Measurements from ENCODE around the gene PRPS1. TPM values are rescaled to one million over a fixed set of nuclear protein-coding genes. Genes with fewer than 3 reads are reported as not detected.

Gene PRPS1
- total and polyA plus RNA-seq, 4 donors: 13.3 to 32.2 (median 26.1) TPM

DNA sequence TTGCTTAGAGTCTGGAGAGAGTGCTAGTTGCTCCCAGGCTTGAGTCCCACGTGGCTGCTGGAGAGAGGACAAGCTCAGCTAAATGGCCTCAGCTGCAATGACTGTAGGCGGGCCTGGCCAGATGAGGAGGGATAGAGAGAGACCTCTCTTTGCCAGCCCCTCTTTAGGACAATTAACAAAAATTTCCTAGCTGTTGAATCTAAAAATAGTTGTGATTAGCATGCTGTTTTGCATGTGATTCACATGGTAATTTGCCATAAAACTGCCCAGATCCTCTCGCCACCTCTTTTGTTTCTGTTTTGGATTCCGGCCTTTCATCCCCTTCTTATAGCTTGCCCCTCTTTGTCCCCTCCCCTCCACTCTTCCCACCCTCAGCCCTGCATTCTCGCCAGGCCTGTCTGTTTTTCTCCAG lies 28.9 kb upstream of the PRPS1 start:
- Histone ChIP-seq H3K9me3 (ENCODE audit: control insufficient read depth in 4 of 4, low read length in 3 of 4) (no peaks in the 10 kb centered on the region), H3K36me3 (ENCODE audit: control insufficient read depth in 4 of 4, insufficient read depth in 3 of 4, low read depth in 1 of 4, low read length in 3 of 4) (no peaks in the 10 kb centered on the region), H3K27ac (ENCODE audit: low read depth in 1 of 2, low read length in 2 of 2) (no peak overlapping the region), H3K27me3 (ENCODE audit: control insufficient read depth in 4 of 4, insufficient read depth in 4 of 4, low read length in 3 of 4) (peaks cover 0 to 3% (median 0%) of the 10 kb centered on the region in 4 donors), H3K4me3 (ENCODE audit: low read depth in 1 of 3, low read length in 3 of 3) (no peak overlapping the region), H3K4me1 (ENCODE audit: control insufficient read depth in 4 of 4, insufficient read depth in 4 of 4, low read length in 3 of 4) (no peaks in the 10 kb centered on the region), H3K9ac (ENCODE audit: low read depth in 1 of 2, low read length in 2 of 2) (no peak overlapping the region)
- DNase-seq (ENCODE audit: low spot score): no peak
- TF ChIP-seq HNF4G (IDR thresholded peaks at IDR 0.05) (no peak), RAD21 (IDR thresholded peaks at IDR 0.05) (no peak), FOXA2 (IDR thresholded peaks at IDR 0.05) (no peak), JUND (IDR thresholded peaks at IDR 0.05) (no peak), EGR1 (IDR thresholded peaks at IDR 0.05; ENCODE audit: low read depth in 2 of 2) (no peak)
- TF ChIP-seq, protein P1, sequence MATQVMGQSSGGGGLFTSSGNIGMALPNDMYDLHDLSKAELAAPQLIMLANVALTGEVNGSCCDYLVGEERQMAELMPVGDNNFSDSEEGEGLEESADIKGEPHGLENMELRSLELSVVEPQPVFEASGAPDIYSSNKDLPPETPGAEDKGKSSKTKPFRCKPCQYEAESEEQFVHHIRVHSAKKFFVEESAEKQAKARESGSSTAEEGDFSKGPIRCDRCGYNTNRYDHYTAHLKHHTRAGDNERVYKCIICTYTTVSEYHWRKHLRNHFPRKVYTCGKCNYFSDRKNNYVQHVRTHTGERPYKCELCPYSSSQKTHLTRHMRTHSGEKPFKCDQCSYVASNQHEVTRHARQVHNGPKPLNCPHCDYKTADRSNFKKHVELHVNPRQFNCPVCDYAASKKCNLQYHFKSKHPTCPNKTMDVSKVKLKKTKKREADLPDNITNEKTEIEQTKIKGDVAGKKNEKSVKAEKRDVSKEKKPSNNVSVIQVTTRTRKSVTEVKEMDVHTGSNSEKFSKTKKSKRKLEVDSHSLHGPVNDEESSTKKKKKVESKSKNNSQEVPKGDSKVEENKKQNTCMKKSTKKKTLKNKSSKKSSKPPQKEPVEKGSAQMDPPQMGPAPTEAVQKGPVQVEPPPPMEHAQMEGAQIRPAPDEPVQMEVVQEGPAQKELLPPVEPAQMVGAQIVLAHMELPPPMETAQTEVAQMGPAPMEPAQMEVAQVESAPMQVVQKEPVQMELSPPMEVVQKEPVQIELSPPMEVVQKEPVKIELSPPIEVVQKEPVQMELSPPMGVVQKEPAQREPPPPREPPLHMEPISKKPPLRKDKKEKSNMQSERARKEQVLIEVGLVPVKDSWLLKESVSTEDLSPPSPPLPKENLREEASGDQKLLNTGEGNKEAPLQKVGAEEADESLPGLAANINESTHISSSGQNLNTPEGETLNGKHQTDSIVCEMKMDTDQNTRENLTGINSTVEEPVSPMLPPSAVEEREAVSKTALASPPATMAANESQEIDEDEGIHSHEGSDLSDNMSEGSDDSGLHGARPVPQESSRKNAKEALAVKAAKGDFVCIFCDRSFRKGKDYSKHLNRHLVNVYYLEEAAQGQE (IDR thresholded peaks at IDR 0.05): no peak
- TF ChIP-seq, protein P2, sequence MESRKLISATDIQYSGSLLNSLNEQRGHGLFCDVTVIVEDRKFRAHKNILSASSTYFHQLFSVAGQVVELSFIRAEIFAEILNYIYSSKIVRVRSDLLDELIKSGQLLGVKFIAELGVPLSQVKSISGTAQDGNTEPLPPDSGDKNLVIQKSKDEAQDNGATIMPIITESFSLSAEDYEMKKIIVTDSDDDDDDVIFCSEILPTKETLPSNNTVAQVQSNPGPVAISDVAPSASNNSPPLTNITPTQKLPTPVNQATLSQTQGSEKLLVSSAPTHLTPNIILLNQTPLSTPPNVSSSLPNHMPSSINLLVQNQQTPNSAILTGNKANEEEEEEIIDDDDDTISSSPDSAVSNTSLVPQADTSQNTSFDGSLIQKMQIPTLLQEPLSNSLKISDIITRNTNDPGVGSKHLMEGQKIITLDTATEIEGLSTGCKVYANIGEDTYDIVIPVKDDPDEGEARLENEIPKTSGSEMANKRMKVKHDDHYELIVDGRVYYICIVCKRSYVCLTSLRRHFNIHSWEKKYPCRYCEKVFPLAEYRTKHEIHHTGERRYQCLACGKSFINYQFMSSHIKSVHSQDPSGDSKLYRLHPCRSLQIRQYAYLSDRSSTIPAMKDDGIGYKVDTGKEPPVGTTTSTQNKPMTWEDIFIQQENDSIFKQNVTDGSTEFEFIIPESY (IDR thresholded peaks at IDR 0.05): no peak
- TF ChIP-seq, protein P3, sequence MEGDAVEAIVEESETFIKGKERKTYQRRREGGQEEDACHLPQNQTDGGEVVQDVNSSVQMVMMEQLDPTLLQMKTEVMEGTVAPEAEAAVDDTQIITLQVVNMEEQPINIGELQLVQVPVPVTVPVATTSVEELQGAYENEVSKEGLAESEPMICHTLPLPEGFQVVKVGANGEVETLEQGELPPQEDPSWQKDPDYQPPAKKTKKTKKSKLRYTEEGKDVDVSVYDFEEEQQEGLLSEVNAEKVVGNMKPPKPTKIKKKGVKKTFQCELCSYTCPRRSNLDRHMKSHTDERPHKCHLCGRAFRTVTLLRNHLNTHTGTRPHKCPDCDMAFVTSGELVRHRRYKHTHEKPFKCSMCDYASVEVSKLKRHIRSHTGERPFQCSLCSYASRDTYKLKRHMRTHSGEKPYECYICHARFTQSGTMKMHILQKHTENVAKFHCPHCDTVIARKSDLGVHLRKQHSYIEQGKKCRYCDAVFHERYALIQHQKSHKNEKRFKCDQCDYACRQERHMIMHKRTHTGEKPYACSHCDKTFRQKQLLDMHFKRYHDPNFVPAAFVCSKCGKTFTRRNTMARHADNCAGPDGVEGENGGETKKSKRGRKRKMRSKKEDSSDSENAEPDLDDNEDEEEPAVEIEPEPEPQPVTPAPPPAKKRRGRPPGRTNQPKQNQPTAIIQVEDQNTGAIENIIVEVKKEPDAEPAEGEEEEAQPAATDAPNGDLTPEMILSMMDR (IDR thresholded peaks at IDR 0.05; ENCODE audit: low read depth, low read length, missing input control): no peak
- 70% methylated on average over 5 of the region's 5 CpGs for WGBS

DNA sequence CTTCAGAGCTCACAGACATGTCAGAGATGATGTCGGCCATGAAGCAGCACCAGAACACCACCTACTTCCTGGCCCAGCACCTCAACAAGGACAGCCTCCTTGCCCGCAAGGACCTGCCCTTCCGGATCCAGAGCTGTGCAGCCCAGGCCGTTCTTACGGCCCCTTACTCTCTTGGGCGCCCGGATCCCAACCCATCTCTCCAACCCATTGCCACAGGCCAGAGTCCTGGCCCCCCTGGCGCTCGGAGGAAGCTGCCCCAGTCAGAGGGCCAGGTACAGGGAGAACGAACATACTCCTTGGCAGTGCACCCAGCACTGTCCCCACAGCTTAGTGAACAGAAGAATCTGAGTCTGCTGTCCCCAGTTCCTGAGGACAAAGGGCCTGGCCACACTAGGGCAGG lies 27.9 kb upstream of the PRPS1 start:
- H3K27me3 ChIP-seq (ENCODE audit: control insufficient read depth in 4 of 4, insufficient read depth in 4 of 4, low read length in 3 of 4): peaks cover 0 to 3% (median 0%) of the 10 kb centered on the region in 4 donors
- no peak overlapping the region for H3K9ac ChIP-seq (ENCODE audit: low read depth in 1 of 2, low read length in 2 of 2)
- TF ChIP-seq TAF1 (conservative IDR thresholded peaks at IDR 0.05) (no peak), SP1 (IDR thresholded peaks at IDR 0.05) (no peak), HNF4A (conservative IDR thresholded peaks at IDR 0.05) (no peak), FOXA2 (IDR thresholded peaks at IDR 0.05) (no peak), FOXA1 (IDR thresholded peaks at IDR 0.05) (no peak)
- TF ChIP-seq, protein P2 (IDR thresholded peaks at IDR 0.05): no peak
- TF ChIP-seq, protein P4, sequence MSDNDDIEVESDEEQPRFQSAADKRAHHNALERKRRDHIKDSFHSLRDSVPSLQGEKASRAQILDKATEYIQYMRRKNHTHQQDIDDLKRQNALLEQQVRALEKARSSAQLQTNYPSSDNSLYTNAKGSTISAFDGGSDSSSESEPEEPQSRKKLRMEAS (IDR thresholded peaks at IDR 0.05): no peak
- no peaks in the 10 kb centered on the region for H3K9me3 ChIP-seq (ENCODE audit: control insufficient read depth in 4 of 4, low read length in 3 of 4)
- no peak overlapping the region for H3K4me3 ChIP-seq (ENCODE audit: low read depth in 1 of 3, low read length in 3 of 3)
- no peaks in the 10 kb centered on the region for H3K36me3 ChIP-seq (ENCODE audit: control insufficient read depth in 4 of 4, insufficient read depth in 3 of 4, low read depth in 1 of 4, low read length in 3 of 4)
- no peaks in the 10 kb centered on the region for H3K4me1 ChIP-seq (ENCODE audit: control insufficient read depth in 4 of 4, insufficient read depth in 4 of 4, low read length in 3 of 4)
- H3K27ac ChIP-seq (ENCODE audit: low read depth in 1 of 2, low read length in 2 of 2): no peak overlapping the region
- no peak for DNase-seq (ENCODE audit: low spot score)
- WGBS: 95% methylated on average over 10 of the region's 10 CpGs

Data from liver (tissue), 9 donors.